Measurements from ENCODE around the gene SPOP.
"Not testable (repeated sequence)": the region's sequence is repeated elsewhere in the genome, so short reads cannot be mapped to it uniquely, and the experiment has no call there.

Gene SPOP

DNA sequence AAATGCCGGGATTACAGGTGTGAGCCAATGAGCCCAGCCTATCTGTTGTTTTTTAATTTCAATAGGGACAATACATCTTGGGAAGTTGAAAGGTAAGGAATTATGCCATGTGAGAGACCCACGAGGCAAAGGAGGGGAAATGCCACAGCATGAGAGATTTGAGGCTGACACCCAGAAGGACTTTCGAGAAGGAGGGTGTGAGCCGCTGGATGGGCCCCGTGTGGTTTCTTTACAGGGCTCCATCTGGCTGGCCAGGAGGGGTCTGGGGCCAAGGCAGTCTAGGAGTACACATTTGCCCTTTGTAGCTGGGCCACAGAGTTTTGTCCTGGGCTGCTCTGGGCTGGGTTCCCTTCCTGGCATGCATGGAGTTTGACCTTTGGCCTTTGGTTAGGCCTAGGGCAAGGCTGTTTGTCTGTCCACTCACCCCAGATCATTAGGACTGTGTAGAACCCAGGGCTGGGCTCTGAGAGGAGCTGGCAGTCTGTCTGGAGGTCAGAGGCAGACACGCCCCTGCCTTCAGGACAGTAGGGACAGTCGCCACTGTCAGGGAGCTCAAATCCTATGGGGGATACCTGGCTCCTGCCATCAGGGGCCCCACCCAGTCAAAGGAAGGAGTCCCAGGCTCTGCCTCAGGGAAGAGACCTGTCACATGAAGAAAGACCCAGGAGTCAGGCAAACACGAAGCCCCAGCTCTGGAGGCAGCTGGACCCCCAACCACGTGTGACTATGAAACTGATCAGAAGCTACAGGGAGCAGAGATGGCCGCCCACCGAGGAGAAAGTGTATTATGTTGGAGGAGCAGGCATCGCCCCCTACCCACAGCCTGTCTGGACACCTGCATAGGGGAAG, 126.5 kb downstream of the SPOP start:
- no peaks in the 10 kb centered on the region for H3K36me3 ChIP-seq (ENCODE audit: insufficient read depth, low read length)
- H3K4me1 ChIP-seq (ENCODE audit: insufficient read depth, low read length): peaks cover 5% of the 10 kb centered on the region
- TF ChIP-seq EZH2 (IDR thresholded peaks at IDR 0.05; ENCODE audit: borderline replicate concordance, low read depth, low read length, severe bottlenecking): no peak
- TF ChIP-seq, protein P1, sequence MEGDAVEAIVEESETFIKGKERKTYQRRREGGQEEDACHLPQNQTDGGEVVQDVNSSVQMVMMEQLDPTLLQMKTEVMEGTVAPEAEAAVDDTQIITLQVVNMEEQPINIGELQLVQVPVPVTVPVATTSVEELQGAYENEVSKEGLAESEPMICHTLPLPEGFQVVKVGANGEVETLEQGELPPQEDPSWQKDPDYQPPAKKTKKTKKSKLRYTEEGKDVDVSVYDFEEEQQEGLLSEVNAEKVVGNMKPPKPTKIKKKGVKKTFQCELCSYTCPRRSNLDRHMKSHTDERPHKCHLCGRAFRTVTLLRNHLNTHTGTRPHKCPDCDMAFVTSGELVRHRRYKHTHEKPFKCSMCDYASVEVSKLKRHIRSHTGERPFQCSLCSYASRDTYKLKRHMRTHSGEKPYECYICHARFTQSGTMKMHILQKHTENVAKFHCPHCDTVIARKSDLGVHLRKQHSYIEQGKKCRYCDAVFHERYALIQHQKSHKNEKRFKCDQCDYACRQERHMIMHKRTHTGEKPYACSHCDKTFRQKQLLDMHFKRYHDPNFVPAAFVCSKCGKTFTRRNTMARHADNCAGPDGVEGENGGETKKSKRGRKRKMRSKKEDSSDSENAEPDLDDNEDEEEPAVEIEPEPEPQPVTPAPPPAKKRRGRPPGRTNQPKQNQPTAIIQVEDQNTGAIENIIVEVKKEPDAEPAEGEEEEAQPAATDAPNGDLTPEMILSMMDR (IDR thresholded peaks at IDR 0.05; ENCODE audit: borderline replicate concordance, extremely low read depth, low read length, poor library complexity, severe bottlenecking): no peak
- H3K79me2 ChIP-seq (ENCODE audit: insufficient read depth, low read length): no peaks in the 10 kb centered on the region
- no peak overlapping the region for H3K4me2 ChIP-seq (ENCODE audit: insufficient read depth, low read length)
- no peak overlapping the region for H3K9ac ChIP-seq (ENCODE audit: low read depth, low read length)
- no peak overlapping the region for H3K4me3 ChIP-seq (ENCODE audit: low read depth in 1 of 2, low read length in 2 of 2)
- H3K27me3 ChIP-seq (ENCODE audit: insufficient read depth, low read length, poor library complexity): no peaks in the 10 kb centered on the region
- DNase-seq (no peak), ATAC-seq (ENCODE audit: insufficient read depth, low read depth) (no peak)
- no peaks in the 10 kb centered on the region for H3K9me3 ChIP-seq (ENCODE audit: insufficient read depth, low read length, severe bottlenecking)
- H4K20me1 ChIP-seq (ENCODE audit: insufficient read depth, low read length): no peaks in the 10 kb centered on the region
- H3K27ac ChIP-seq (ENCODE audit: low read length): no peak overlapping the region
- H2AFZ ChIP-seq (ENCODE audit: low read depth, low read length): no peak overlapping the region

GRCh38 chr17:49550764-49551163, 127.1 kb downstream of the SPOP start:
- H3K9me3 ChIP-seq (ENCODE audit: insufficient read depth, low read length, severe bottlenecking); H2AFZ ChIP-seq (ENCODE audit: low read depth, low read length); H3K36me3 ChIP-seq (ENCODE audit: insufficient read depth, low read length); H3K27ac ChIP-seq (ENCODE audit: low read length); ATAC-seq (ENCODE audit: insufficient read depth, low read depth); H3K4me3 ChIP-seq (ENCODE audit: low read depth in 1 of 2, low read length in 2 of 2); DNase-seq; H3K4me2 ChIP-seq (ENCODE audit: insufficient read depth, low read length); H3K4me1 ChIP-seq (ENCODE audit: insufficient read depth, low read length); H4K20me1 ChIP-seq (ENCODE audit: insufficient read depth, low read length); H3K27me3 ChIP-seq (ENCODE audit: insufficient read depth, low read length, poor library complexity); H3K79me2 ChIP-seq (ENCODE audit: insufficient read depth, low read length); H3K9ac ChIP-seq (ENCODE audit: low read depth, low read length): not testable (repeated sequence)

GRCh38 chr17:49549691-49550678, 127.9 kb downstream of the SPOP start:
- Histone ChIP-seq H2AFZ (ENCODE audit: low read depth, low read length) (no peak overlapping the region), H3K27ac (ENCODE audit: low read length) (no peak overlapping the region), H3K79me2 (ENCODE audit: insufficient read depth, low read length) (no peaks in the 10 kb centered on the region), H3K9ac (ENCODE audit: low read depth, low read length) (no peak overlapping the region), H3K4me3 (ENCODE audit: low read depth in 1 of 2, low read length in 2 of 2) (no peak overlapping the region), H3K9me3 (ENCODE audit: insufficient read depth, low read length, severe bottlenecking) (no peaks in the 10 kb centered on the region), H3K36me3 (ENCODE audit: insufficient read depth, low read length) (no peaks in the 10 kb centered on the region), H4K20me1 (ENCODE audit: insufficient read depth, low read length) (no peaks in the 10 kb centered on the region), H3K4me2 (ENCODE audit: insufficient read depth, low read length) (no peak overlapping the region), H3K27me3 (ENCODE audit: insufficient read depth, low read length, poor library complexity) (no peaks in the 10 kb centered on the region), H3K4me1 (ENCODE audit: insufficient read depth, low read length) (no peaks in the 10 kb centered on the region)
- ATAC-seq (ENCODE audit: insufficient read depth, low read depth) (no peak), DNase-seq (no peak)
- TF ChIP-seq EZH2 (IDR thresholded peaks at IDR 0.05; ENCODE audit: borderline replicate concordance, low read depth, low read length, severe bottlenecking): no peak
- TF ChIP-seq, protein P1 (IDR thresholded peaks at IDR 0.05; ENCODE audit: borderline replicate concordance, extremely low read depth, low read length, poor library complexity, severe bottlenecking): no peak

GRCh38 chr17:49549311-49549605, 128.6 kb downstream of the SPOP start:
- H3K27ac ChIP-seq (ENCODE audit: low read length): no peak overlapping the region
- no peaks in the 10 kb centered on the region for H3K27me3 ChIP-seq (ENCODE audit: insufficient read depth, low read length, poor library complexity)
- TF ChIP-seq, protein P1 (IDR thresholded peaks at IDR 0.05; ENCODE audit: borderline replicate concordance, extremely low read depth, low read length, poor library complexity, severe bottlenecking): no peak
- no peak for TF ChIP-seq EZH2 (IDR thresholded peaks at IDR 0.05; ENCODE audit: borderline replicate concordance, low read depth, low read length, severe bottlenecking)
- H3K9ac ChIP-seq (ENCODE audit: low read depth, low read length): no peak overlapping the region
- no peak overlapping the region for H3K4me3 ChIP-seq (ENCODE audit: low read depth in 1 of 2, low read length in 2 of 2)
- H3K4me2 ChIP-seq (ENCODE audit: insufficient read depth, low read length): no peak overlapping the region
- H4K20me1 ChIP-seq (ENCODE audit: insufficient read depth, low read length): no peaks in the 10 kb centered on the region
- no peaks in the 10 kb centered on the region for H3K4me1 ChIP-seq (ENCODE audit: insufficient read depth, low read length)
- DNase-seq (no peak), ATAC-seq (ENCODE audit: insufficient read depth, low read depth) (no peak)
- no peak overlapping the region for H2AFZ ChIP-seq (ENCODE audit: low read depth, low read length)
- H3K36me3 ChIP-seq (ENCODE audit: insufficient read depth, low read length): no peaks in the 10 kb centered on the region
- no peaks in the 10 kb centered on the region for H3K9me3 ChIP-seq (ENCODE audit: insufficient read depth, low read length, severe bottlenecking)
- H3K79me2 ChIP-seq (ENCODE audit: insufficient read depth, low read length): no peaks in the 10 kb centered on the region
